GM21390 (cell line): ENCODE data around the gene CNRIP1.
A peak's percentile ranks its signal among the peaks of the same experiment; 100 is the strongest.

Experiments used
- ATAC-seq: cut with Tn5 transposase; IDR thresholded peaks from one replicate; pipeline ENCODE4 v1.9.1; 2021; ENCODE audit not compliant: unreplicated experiment

Gene CNRIP1

DNA sequence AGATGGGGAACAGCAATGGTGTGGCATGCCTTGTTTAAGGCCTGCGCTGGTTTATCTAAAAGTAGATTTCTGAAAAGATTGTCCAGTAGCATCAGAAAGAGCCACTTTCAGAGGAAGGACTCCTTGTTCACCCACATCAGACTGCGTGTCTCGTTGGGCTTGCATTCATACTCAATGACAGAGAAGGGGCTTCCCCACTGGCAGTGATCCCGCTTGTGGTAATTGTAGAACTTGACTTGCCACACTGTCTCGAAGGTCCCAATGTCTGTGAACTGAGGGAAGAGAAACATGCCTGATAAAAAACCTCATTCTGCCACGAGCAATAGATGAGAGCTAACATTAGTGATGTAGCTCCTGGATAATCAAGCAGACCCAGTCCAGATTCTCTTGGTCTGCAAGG, 26.0 kb downstream of the CNRIP1 start:
- no peak for ATAC-seq

- ATAC-seq, result no peak
Measured at GRCh38 chr2:68293024-68293423, 26.7 kb downstream of the CNRIP1 start.

GRCh38 chr2:68292108-68292710, 27.5 kb downstream of the CNRIP1 start:
- ATAC-seq, result peak; percentile 56

DNA sequence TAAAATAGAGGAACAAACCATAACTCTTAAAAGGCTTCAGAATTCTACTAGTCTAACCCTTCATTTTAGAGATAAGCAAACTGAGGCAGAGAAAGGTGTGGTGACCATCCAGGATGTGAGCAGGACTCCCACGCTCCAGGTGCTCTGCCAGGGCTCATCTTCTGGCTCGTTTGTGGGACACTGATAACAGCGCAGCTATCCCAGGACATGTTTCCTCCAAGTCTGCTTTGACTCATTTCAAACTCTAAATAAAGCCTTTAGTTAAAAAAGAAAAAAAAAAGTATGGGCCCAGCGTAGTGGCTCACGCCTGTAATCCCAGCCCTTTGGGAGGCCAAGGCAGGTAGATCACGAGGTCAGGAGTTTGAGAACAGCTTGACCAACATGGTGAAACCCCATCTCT, 28.4 kb downstream of the CNRIP1 start:
- no peak for ATAC-seq

- ATAC-seq, result no peak
Measured at GRCh38 chr2:68290901-68291300, 28.8 kb downstream of the CNRIP1 start.

GRCh38 chr2:68287580-68288441, 31.9 kb downstream of the CNRIP1 start:
- no peak for ATAC-seq

- ATAC-seq, result no peak
Measured at GRCh38 chr2:68284896-68285295, 34.9 kb downstream of the CNRIP1 start.

GRCh38 chr2:68283419-68283812, 36.3 kb downstream of the CNRIP1 start:
- ATAC-seq, result no peak

GRCh38 chr2:68282811-68283418, 36.8 kb downstream of the CNRIP1 start:
- ATAC-seq, result no peak

DNA sequence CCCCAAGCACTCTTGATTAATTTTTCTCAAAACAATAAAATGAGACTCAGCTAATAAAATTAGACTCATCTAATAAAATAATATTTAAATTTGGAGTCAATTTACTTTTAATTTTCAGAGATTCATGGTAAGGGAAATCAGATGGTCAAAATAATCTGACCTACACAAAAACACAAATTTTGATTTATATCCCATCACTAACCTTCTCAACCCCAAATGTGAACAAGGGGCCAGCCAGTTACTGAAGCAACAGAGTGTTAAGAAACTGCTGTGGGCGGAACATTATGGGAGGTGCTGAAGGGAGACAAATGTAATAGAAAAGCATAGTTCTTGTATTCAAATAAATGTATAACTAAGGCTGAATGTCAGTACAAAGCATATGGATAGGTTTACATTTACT, 39.0 kb downstream of the CNRIP1 start:
- no peak for ATAC-seq

DNA sequence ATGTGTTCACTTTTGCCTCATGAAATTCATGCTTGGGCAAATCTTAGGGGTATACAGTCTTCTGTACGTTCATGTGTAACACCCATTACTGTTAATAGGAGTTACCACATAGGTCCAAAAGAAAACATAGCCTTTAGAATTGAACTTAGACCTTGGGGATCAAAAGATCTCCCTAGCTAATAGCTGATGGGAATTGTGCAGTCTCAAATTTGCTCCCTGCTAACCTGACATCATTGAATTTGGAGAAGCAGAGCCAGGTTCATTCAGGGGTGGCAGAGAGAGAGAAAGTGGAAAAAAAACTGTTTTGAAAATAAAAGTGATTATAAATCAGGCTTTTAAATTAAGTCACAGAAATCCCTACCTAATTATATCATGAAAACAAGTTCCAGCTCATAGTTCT, 39.4 kb downstream of the CNRIP1 start:
- no peak for ATAC-seq

DNA sequence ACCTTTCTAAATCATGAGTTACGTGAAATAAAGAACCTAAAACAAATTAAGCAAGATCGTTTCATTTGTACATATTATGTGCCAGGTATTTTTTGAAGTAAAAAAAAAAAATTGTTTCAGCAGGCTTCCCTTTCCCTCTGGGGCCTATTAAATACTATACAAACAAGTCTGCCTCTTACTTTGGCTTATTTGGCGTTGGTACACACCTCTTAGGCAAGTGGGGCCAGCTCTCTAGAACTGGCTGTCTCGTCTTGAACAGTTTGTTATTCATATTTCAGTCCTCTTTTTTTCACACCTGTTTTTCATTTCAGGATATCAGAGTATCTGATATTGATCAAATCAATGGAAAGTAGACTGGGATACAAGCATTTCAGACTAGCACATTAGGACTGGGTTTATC, 40.1 kb downstream of the CNRIP1 start:
- ATAC-seq, result no peak

DNA sequence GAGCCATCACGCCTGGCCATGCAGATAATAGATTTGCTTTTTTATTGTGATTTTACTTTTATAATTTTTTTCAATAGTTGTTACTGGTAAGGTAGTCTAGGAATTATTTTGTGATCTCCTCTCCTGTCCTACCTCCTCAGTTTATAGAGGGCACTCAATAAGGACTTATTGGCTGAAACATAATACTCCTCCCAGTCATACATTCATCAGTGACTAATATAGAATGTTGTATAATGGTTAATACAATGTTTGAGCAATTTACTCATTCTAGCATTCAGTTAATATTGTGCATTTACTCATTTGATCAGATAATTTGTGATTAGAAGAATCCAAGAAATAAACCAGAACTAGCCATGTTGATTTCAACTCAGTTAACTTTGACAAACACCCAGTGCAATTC, 41.6 kb downstream of the CNRIP1 start:
- ATAC-seq, result no peak

GRCh38 chr2:68274022-68274421, 45.7 kb downstream of the CNRIP1 start:
- no peak for ATAC-seq

- no peak for ATAC-seq
Measured at GRCh38 chr2:68272246-68272994, 47.3 kb downstream of the CNRIP1 start.

- ATAC-seq, result no peak
Measured at GRCh38 chr2:68266655-68267054, 53.1 kb downstream of the CNRIP1 start.

- ATAC-seq, result no peak
Measured at GRCh38 chr2:68263632-68264031, 56.1 kb downstream of the CNRIP1 start.

- no peak for ATAC-seq
Measured at GRCh38 chr2:68258851-68259250, 60.9 kb downstream of the CNRIP1 start.

DNA sequence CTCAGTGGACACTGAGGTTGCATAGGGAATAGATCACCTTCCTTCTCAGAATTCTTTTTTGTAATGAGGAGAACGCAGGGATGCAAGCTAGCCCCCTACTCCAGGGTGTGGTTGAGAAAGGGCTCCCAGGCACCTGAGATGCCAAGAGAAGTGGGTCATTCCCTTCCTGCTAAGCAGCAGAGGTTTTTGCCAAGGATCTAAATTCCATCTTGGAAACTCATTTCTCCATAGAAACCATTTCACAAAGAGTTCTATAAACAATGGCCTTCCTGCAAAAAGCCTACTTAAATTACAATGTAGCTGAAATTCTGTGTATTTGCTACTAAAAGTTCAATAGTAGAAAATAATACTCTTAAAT, 63.7 kb downstream of the CNRIP1 start:
- ATAC-seq, result no peak

- ATAC-seq, result no peak
Measured at GRCh38 chr2:68253219-68254068, 66.3 kb downstream of the CNRIP1 start.
